GM18511 (cell line): ENCODE data around the gene SLC35F6.
"Not testable (repeated sequence)": the region's sequence is repeated elsewhere in the genome, so short reads cannot be mapped to it uniquely, and the experiment has no call there.

ENCODE experiments used
- ATAC-seq: cut with Tn5 transposase; IDR thresholded peaks from one replicate; pipeline ENCODE4 v1.9.1; 2021; ENCODE audit warnings: mild to moderate bottlenecking, moderate library complexity; ENCODE audit not compliant: unreplicated experiment

SLC35F6 gene

DNA sequence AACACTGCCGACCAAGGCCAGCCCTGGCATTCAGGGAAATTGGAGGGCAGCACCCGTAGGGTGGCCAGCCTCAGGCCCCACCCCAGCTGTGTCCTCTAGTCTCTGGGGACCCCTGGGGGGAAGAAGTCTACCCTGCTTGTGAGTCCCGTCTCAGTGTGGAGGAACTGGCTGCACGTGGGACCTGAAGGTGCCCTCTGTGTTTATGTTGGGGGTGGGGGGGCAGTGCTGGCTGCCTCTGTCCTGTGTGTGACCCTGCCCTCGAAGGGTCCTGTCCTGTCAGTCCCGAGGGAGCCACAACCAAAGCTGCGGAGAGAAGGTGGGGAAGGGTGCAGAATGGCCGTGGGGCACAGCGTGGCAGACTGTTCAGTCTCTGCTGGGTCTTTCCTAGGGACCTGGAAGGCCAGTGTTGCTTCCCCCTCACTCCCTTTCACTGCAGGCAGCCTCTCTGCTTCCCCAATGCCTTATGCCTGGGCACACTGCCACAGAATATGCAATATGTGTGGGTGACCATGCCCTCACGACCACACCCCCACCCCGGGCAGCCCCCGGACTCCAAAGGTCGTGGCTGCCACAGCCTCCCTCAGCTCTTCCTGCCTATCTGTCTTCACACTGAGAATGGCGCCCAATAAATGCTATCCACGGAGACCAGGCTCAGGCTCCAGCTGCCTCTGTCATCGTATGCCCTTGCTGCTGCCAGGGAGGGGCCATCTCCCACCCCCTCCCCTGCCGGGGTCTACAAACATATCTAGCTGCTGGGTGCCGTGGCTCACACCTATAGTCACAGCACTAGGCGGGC, 33.3 kb upstream of the SLC35F6 start:
- ATAC-seq: no peak

DNA sequence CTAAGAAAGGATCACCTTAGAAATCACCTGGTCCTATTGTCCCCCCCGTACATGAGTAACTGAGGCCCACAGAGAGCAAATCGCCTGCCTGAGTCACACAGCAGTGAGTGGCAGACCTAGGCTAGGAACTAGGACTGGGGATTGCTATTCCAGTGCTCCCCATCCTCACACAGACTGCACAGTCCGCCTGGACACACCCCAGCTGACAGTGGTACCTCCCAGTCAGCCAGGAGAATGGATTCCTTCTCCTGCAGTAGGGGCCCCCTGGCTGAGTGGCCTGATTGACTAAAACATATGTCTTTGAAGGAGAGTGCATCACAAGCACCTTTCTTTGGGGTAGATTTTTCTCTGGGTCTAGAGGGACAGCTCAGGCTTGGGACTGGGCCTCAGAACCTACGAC, 32.4 kb upstream of the SLC35F6 start:
- no peak for ATAC-seq

DNA sequence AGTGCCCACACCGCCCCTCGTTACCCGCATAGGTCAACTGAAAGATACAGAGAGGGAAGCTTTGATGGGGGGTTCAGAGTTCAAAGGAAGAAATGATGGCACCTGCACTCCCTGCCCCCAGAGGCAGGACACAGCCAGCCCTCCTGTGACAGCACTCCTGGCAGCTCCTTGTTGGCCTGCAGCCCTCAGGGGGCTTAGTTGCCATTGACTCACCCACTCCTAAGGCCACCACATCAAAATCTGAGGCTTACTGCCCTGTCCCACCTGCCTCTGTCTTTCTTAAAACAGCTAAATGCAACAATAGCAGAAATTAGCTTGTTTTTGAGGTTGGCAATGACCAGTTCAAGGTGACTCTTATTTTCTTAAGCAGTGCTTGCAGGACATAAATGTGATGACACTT, 31.6 kb upstream of the SLC35F6 start:
- no peak for ATAC-seq

DNA sequence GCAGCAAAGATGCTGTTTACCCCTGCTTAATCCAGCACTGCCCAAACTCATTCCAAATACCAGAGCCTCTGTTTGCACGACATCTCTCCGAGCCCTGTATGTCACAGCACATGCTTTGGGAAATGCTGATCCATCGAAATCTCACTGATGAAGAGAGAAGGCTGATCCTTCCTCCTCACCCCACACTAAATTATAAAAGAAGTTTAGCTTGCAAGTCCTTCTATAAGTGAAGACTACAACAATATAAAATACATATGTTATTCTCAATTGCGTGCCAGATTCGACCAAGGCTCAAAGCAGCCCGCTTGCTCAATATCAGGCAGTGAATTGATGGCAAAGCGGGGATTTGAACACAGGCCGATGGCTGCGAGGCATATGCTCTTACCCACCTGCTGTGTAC, 30.7 kb upstream of the SLC35F6 start:
- no peak for ATAC-seq

DNA sequence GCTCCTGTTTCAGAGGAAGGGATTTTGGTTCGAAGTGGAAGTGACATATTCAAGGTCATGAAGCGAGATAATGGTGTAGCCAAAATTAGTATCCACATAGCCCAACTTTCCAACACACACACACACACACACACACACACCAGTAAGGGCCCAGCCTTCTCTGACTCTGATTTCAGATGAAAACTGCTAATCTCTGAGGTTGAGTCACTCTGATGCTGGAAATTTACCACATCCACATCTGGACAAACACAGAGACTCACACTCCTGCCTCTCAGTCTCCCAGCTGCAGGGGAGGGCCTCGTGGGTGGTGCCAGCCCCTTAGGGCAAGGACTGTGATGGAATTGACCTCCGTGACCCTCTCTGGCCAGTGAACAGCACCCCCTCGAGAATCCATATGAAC, 29.0 kb upstream of the SLC35F6 start:
- ATAC-seq: no peak

DNA sequence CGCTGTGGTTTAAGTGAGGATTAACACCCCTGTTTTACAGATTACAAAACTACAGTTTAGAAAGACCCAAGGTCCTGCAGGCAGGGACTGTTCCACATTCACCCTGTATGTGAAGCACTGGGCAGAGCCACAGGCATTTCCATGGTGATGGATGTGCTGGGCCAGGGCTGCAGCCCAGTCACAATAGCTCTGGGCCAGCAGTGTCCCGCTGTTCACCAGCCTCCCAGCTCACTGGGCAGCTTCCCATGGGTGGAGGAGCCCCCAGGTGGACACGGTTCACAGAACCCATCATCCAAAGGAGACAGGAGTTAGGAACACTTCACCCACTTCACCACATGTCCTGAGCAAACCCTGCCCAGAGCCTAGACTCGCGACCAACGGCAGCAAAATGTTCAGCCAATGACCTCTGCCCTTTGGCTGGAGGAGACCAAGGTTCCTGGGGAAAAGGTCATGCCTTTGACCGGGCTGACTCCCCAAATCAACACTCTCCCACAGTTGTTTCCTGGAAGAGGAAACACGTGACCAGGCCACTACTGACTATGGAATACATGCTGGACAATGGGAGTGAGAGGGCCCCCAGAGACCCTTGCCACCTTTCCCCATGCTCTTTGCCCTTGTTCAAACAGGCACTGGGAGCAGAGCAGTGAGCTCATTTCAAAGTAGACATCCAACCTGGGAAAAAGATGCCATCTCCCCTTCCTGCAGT, 28.0 kb upstream of the SLC35F6 start:
- no peak for ATAC-seq

DNA sequence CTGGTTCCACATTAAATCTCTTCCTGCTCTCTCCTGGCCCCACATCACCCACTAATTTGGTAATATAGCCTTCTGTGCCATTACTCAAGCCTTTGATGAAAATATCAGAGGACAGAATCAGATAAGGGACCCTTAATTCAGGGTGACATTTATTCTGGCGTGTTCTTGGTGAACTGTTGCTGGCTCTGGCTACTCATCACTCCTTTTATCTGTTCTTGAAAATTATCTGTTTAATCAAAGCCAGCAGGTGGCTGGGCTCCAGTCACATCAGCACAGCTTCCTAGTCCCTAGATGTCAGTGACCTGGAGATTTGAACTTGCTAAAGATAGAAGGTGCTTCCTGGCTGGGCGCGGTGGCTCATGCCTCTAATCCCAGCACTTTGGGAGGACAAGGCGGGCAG, 26.9 kb upstream of the SLC35F6 start:
- no peak for ATAC-seq

DNA sequence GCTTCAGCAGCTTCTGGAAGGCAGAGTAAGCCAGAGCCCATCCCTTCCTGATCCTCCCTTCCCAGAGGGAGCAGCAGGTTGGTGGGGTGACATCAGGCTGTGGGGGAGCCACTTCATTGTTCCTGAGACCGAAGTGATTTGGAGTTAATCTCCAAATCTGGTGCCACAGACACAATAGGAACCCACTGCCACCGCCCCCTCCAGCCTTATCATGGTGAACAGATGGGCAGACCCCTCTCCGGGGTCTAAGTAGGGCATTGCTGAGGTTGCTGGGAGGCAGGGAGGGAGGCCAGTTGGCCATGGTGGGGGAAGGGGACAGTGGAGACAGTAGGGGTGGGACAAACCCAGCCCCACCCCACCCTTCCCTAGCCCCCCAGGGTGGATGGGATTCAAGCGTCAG, 25.6 kb upstream of the SLC35F6 start:
- ATAC-seq: no peak

DNA sequence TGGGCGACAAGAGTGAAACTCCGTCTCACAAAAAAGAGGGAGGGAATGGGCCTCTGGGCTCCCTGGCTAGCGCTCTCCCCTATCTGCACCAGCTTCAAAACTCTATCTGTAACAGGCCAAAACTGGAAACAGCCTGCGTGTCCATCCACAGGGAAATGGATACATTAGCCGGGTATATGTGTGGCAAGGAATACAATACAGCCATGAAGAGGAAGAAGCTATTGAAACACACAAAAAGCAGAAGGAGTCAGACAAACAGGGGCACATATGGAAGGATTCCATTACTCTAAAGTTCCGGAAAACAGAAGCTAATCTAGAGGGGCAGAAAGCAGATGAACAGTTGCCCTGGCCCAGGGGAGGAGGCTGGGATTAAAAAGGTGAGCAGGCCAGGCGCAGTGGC, 24.6 kb upstream of the SLC35F6 start:
- ATAC-seq: no peak

DNA sequence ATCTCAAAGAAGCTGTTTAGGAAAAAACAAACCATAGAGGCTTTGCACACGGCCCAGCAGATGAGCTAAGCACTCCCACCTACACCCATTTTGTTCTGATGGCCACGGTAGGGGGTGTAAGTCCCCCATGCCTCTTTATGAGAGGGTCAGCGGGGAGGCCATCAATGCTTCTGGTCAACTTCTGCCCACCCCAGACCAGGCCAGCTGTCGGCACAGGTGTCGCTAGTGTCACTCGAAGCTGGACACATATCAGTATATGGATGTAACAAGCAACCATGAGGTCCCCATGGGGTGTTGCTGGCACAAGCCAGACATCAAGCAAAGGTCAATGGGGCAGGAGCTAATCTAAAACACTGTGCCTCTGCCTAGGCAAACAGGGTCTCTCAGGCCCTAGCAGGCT, 23.7 kb upstream of the SLC35F6 start:
- no peak for ATAC-seq

DNA sequence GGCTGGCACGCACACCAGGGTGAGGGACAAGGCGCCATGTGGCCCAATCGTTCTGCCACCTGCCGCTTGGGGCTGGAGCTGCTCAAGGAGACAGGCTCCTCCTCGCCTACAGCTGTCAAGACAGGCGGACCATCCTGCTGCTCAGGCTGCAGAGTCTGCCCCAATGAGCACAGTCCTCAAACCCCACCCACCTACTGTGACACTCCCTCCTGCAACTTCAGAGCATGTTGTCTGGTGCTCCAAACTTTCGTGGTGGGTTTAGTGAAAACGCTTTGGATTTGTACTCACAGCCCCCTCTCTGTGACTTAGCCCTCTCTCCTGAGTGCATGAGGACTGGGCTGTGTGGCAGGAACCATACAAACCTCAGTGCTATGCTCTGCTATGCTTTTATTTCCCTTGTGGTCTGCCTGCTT, 23.2 kb upstream of the SLC35F6 start:
- ATAC-seq: no peak

DNA sequence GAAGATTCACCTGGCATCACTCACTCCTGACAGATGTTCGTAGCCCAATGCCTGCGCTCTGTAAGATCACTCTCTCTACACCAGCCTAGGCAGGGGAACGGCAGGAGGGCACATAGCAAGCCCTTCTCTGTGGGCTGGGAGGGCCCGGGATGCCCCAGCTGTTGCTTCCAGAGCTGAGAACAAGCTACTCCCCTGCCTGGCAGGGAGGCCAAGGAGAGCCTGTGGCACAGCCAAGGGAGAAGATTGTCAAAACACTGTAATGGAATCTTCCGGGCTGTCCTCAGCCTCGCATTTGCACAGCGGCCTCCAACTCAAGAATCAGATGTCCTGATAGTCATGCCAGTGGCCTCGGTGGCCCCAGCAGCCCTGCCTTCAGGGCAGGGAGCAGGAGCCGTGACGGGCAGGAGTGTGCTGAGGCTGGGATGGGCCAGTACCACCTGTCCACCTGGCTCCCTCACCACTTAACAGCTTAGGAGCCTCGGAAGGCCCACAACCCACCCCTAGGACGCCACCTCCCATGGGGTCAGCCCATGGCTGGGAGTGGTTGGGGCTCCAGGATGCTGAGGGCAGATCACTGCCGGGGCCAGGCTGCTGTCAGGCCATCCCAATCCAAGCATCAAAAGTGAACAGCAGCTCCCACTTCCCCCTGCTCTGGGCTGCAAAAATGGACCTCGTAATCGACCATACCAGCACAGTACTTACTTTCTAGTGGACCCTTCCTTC, 21.9 kb upstream of the SLC35F6 start:
- no peak for ATAC-seq

DNA sequence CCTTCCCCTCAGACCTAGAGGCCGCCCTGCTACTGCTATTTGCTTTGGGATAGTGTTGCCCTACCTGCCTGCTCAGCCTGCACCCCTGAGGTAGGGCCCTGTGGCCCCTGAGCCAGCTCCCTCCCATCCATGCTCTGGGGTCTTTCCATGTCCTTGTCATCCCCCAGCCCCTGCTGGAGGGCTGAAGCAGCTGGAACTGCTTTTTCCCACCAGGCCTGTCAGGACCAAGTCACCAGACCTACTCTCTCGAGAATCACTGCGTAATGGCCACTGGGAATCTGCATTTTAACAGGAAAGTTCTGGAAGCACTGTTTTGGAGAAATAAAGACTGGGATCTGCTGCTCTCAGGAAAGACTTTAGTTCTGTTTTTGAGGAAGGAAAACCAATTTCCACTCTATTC, 20.2 kb upstream of the SLC35F6 start:
- no peak for ATAC-seq

DNA sequence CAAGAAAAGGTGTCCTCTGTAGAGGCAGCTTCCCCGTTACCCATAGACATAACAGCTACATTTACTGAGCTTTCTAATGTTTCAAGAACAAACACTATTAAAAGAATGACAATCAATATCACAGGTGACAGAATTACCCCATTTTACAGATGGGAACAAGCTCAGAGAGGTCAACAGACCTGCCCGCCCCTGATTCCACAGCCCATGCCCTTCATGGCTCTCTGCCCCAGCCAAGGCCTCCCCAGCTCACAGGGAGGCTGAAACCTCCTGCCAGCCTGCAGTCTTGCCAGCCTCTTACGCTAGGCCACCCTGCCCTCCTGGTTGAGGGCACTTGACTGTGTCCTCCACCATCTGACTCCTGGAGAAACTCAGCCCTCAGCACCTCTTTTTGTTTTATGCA, 19.1 kb upstream of the SLC35F6 start:
- ATAC-seq: no peak

DNA sequence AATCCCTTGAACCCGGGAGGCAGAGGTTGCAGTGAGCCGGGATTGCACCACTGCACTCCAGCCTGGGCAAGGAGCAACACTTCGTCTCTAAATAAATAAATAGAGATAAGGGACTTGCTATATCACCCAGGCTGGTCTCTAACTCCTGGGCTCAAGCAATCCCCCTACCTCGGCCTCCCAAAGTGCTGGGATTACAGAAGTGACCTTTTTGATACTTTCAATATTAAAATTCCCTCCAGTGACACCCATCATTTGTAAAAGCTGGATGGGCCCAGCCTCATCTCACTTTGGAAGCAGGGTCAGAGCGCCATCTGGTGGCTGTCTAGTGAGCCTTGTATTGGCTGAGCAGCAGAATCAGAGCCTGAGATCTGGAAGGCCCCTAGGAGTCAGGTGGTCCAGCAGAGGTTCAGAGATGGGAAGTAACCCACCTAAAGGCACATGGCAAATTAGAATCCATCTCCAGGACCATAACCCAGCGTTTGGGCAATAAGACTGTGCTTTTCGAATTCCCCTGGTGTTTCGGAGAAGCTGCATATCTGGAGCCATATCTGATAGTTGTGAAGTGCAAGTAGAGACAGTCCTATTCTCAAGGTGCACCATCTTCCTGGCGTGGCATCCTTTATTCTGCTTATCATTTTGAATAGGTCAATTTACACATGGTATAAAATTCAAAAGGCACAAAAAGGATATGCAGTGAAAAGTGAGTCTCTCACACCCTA, 18.3 kb upstream of the SLC35F6 start:
- no peak for ATAC-seq

DNA sequence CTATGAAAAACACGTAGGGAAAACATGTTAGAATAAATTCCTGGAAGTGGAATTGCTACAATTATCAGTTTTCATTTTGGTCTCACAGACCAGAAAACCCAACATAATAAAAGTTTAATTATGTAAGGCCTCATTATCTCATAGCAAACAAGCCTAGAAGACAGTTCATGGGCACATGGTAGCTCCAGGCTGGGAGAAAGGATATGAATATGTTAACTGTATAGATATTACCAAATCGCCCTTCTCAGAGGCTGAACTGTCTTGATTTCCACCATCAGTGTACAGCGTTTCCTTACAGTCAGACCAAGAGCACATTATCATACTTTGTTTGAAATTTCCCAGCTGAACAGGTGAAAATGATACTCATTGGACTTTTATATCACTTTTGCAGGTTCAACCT, 17.1 kb upstream of the SLC35F6 start:
- ATAC-seq: no peak

DNA sequence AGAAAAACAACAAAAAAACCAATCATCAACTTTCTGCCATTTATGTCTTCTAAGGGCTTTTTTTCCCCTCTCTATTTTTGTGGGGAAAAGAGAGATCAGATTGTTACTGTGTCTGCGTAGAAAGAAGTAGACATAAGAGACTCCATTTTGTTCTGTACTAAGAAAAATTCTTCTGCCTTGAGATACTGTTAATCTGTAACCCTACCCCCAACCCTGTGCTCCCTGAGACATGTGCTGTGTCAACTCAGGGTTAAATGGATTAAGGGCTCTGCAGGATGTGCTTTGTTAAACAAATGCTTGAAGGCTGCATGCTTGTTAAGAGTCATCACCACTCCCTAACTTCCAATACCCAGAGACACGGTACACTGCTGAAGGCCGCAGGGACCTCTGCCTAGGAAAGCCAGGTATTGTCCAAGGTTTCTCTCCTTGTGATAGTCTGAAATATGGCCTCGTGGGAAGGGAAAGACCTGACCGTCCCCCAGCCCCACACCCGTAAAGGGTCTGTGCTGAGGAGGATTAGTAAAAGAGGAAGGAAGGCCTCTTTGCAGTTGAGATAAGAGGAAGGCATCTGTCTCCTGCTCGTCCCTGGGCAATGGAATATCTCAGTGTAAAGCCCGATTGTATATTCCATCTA, 14.2 kb upstream of the SLC35F6 start:
- not testable (repeated sequence) for ATAC-seq

DNA sequence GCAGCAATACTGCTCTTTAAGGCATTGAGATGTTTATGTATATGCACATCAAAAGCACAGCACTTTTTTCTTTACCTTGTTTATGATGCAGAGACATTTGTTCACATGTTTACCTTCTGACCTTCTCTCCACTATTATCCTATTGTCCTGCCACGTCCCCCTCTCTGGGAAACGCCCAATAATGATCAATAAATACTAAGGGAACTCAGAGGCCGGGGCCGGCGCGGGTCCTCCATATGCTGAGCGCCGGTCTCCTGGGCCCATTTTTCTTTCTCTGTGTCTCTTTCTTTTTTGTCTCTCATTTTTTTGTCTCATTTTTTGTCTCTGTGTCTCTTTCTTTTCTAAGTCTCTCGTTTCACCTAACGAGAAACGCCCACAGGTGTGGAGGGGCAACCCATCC, 13.6 kb upstream of the SLC35F6 start:
- not testable (repeated sequence) for ATAC-seq

DNA sequence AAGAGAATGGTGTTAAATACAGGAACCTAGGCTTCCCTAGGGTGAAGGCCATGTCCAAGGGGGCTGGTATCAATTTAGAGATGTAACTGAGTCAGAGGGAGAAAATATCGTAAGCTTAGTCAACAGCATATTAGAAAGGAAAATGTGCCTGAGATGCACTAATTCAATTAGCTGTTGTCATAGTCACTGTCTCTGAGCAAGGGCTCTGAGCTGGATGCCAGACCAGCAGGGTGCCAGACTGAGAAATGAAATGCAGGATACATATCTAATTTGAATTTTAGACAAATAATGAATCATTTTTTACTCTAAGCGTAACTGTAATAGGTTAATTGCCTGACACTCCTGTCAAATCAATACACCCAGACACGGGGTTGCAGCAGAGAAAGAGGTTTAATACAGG, 11.4 kb upstream of the SLC35F6 start:
- ATAC-seq: no peak

DNA sequence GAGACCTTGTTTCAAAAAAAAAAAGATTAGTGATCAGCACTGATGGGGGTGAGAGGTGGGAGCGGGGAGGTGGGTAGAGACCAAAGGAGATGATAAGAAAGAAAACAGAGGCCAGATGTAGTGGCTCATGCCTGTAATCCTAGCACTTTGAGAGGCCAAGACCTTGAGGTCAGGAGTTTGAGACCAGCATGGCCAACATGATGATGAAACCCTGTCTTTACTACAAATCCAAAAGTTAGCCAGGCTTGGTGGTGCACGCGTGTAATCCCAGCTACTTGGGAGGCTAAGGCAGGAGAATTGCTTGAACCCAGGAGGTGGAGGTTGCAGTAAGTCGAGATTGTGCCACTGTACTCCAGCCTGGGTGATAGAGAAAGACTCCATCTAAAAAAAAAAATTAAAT, 9.5 kb upstream of the SLC35F6 start:
- ATAC-seq: no peak
